Mucosa of stomach (tissue), 1 donor: ENCODE measurements around the gene MEGF8.

Experiments used
- H3K27me3 ChIP-seq: one replicate; pipeline ENCODE4 v1.7.0; 2013; ENCODE audit warnings: mild to moderate bottlenecking, low read length; ENCODE audit not compliant: control insufficient read depth, insufficient read depth
- H3K36me3 ChIP-seq: one replicate; pipeline ENCODE4 v1.7.0; 2013; ENCODE audit warnings: low read length; ENCODE audit not compliant: control insufficient read depth, insufficient read depth
- H3K4me1 ChIP-seq: one replicate; pipeline ENCODE4 v1.7.0; 2013; ENCODE audit warnings: mild to moderate bottlenecking, low read length; ENCODE audit not compliant: control insufficient read depth, insufficient read depth
- H3K4me3 ChIP-seq: one replicate; pipeline ENCODE4 v1.7.0; 2013; ENCODE audit warnings: low read length
- H3K9ac ChIP-seq: one replicate; pipeline ENCODE4 v1.7.0; 2013; ENCODE audit warnings: mild to moderate bottlenecking, low read length, moderate library complexity
- H3K9me3 ChIP-seq: one replicate; pipeline ENCODE4 v1.7.0; 2013; ENCODE audit warnings: mild to moderate bottlenecking, low read length, moderate library complexity; ENCODE audit not compliant: control insufficient read depth
- donor health status: Pancreatic carcinoma.

MEGF8 gene

GRCh38 chr19:42343344-42344110 is 18.1 kb downstream of the MEGF8 start:
- Histone ChIP-seq H3K27me3 (no peaks in the 10 kb centered on the region), H3K4me3 (no peak overlapping the region), H3K4me1 (no peaks in the 10 kb centered on the region), H3K9ac (no peak overlapping the region), H3K9me3 (no peaks in the 10 kb centered on the region), H3K36me3 (no peaks in the 10 kb centered on the region)

GRCh38 chr19:42344336-42344893 is 19.0 kb downstream of the MEGF8 start:
- no peaks in the 10 kb centered on the region for H3K9me3 ChIP-seq
- no peak overlapping the region for H3K4me3 ChIP-seq
- H3K4me1 ChIP-seq = no peaks in the 10 kb centered on the region
- no peaks in the 10 kb centered on the region for H3K27me3 ChIP-seq
- no peaks in the 10 kb centered on the region for H3K36me3 ChIP-seq
- H3K9ac ChIP-seq = no peak overlapping the region

- no peaks in the 10 kb centered on the region for H3K9me3 ChIP-seq
- no peak overlapping the region for H3K4me3 ChIP-seq
- no peaks in the 10 kb centered on the region for H3K27me3 ChIP-seq
- H3K36me3 ChIP-seq = no peaks in the 10 kb centered on the region
- H3K9ac ChIP-seq = no peak overlapping the region
- H3K4me1 ChIP-seq = no peaks in the 10 kb centered on the region
Observed at GRCh38 chr19:42345191-42345812, 19.9 kb downstream of the MEGF8 start.

- Histone ChIP-seq H3K36me3 (no peaks in the 10 kb centered on the region), H3K9me3 (no peaks in the 10 kb centered on the region), H3K27me3 (no peaks in the 10 kb centered on the region), H3K4me1 (no peaks in the 10 kb centered on the region), H3K4me3 (no peak overlapping the region), H3K9ac (no peak overlapping the region)
Observed at GRCh38 chr19:42348211-42348610, 22.8 kb downstream of the MEGF8 start.

- Histone ChIP-seq H3K9ac (no peak overlapping the region), H3K4me3 (no peak overlapping the region), H3K36me3 (no peaks in the 10 kb centered on the region), H3K27me3 (no peaks in the 10 kb centered on the region), H3K4me1 (no peaks in the 10 kb centered on the region), H3K9me3 (no peaks in the 10 kb centered on the region)
Observed at GRCh38 chr19:42349378-42350107, 24.1 kb downstream of the MEGF8 start.

GRCh38 chr19:42350417-42350816 is 25.0 kb downstream of the MEGF8 start:
- no peak overlapping the region for H3K4me3 ChIP-seq
- H3K27me3 ChIP-seq = no peaks in the 10 kb centered on the region

GRCh38 chr19:42351079-42351735 is 25.8 kb downstream of the MEGF8 start:
- no peak overlapping the region for H3K9ac ChIP-seq

More at GRCh38 chr19:42350417-42350816, 25.0 kb downstream of the MEGF8 start:
- no peak overlapping the region for H3K9ac ChIP-seq
- H3K36me3 ChIP-seq = no peaks in the 10 kb centered on the region
- no peaks in the 10 kb centered on the region for H3K9me3 ChIP-seq
- no peaks in the 10 kb centered on the region for H3K4me1 ChIP-seq

GRCh38 chr19:42352301-42353259 is 27.1 kb downstream of the MEGF8 start:
- Histone ChIP-seq H3K36me3 (peaks cover 5% of the 10 kb centered on the region), H3K9ac (no peak overlapping the region), H3K27me3 (no peaks in the 10 kb centered on the region), H3K4me3 (no peak overlapping the region), H3K9me3 (no peaks in the 10 kb centered on the region), H3K4me1 (no peaks in the 10 kb centered on the region)

More at GRCh38 chr19:42351079-42351735, 25.8 kb downstream of the MEGF8 start:
- no peaks in the 10 kb centered on the region for H3K4me1 ChIP-seq
- H3K27me3 ChIP-seq = no peaks in the 10 kb centered on the region
- H3K4me3 ChIP-seq = no peak overlapping the region
- H3K9me3 ChIP-seq = no peaks in the 10 kb centered on the region
- H3K36me3 ChIP-seq = peaks cover 1% of the 10 kb centered on the region

- H3K9ac ChIP-seq = no peak overlapping the region
- no peaks in the 10 kb centered on the region for H3K4me1 ChIP-seq
- no peaks in the 10 kb centered on the region for H3K9me3 ChIP-seq
- H3K36me3 ChIP-seq = peaks cover 5% of the 10 kb centered on the region
- no peak overlapping the region for H3K4me3 ChIP-seq
- no peaks in the 10 kb centered on the region for H3K27me3 ChIP-seq
Observed at GRCh38 chr19:42353341-42354015, 28.0 kb downstream of the MEGF8 start.

GRCh38 chr19:42355896-42356295 is 30.5 kb downstream of the MEGF8 start:
- Histone ChIP-seq H3K4me1 (no peaks in the 10 kb centered on the region), H3K4me3 (no peak overlapping the region), H3K36me3 (peaks cover 5% of the 10 kb centered on the region), H3K27me3 (no peaks in the 10 kb centered on the region), H3K9me3 (no peaks in the 10 kb centered on the region), H3K9ac (no peak overlapping the region)
